Anterior cingulate cortex (tissue), 58 donors: ENCODE results near the gene ZNF91.
"Not testable (repeated sequence)": the region's sequence is repeated elsewhere in the genome, so short reads cannot be mapped to it uniquely, and the experiment has no call there.

Experiments used
- DNase-seq, 58 donors: peaks; one replicate each; lab custom pipeline; 2025; lab: John Stamatoyannopoulos, UW

The ZNF91 gene

GRCh38 chr19:23399443-23399842 lies 4.2 kb upstream of the ZNF91 start:
- DNase-seq: no peak

- DNase-seq: not testable (repeated sequence)
Measured at GRCh38 chr19:23395722-23396117, 449 bp upstream of the ZNF91 start.

DNA sequence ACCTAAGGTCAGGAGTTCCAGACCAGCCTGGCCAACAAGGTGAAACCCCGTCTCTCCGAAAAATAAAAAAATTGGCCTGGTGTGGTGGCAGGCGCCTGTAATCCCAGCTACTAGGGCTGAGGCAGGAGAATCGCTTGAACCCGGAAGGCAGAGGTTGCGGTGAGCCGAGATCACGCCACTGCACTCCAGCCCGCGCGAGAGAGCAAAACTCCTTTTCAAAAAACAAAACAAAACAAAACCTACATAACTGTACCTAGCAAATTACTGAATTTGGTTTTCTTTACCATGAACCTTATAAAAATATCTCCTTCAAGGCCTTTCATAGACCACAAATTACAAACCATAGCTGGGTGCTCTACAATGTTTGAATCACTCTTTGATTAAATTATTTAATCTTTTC lies 760 bp downstream of the ZNF91 start:
- DNase-seq: peak in 4 of 58 donors; percentile 2 to 9 (median 4)

DNA sequence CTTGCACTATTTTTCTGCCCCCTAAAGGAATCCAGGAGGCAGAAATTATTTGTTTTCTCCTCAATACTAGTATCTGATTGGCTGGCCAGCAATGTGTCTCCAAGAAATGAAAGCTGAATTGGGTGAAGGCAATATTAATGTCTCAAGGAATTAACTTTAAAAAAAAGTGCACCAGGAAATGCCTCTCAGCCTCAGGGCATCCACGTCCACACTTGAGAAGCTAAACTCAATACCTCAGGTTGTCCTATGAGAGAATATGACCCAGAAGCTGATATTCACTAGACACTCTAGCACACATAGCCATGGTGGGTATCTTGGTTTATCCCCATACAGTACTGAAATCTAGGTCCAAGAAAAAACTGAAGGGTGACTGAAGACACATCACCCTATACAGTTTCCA lies 2.1 kb downstream of the ZNF91 start:
- no peak for DNase-seq

GRCh38 chr19:23391236-23391635 lies 4.0 kb downstream of the ZNF91 start:
- no peak for DNase-seq

GRCh38 chr19:23385404-23385803 lies 9.9 kb downstream of the ZNF91 start:
- DNase-seq: no peak

DNA sequence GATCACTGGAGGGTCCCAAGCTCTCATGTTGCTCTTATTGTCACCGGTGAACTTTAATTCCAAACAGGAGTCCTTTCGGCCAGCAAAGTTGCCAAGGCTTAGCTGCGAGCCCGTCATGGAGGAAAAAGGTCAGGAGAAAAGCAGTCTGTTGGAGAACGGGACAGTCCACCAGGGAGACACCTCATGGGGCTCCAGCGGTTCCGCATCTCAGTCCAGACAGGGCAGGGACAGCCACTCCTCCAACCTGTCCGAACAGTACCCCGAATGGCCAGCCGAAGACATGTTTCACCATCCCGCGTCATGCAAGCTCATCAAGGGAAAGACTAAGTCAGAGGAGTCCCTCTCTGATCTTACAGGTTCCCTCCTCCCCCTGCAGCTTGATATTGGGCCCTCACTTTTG lies 10.4 kb downstream of the ZNF91 start:
- no peak for DNase-seq

DNA sequence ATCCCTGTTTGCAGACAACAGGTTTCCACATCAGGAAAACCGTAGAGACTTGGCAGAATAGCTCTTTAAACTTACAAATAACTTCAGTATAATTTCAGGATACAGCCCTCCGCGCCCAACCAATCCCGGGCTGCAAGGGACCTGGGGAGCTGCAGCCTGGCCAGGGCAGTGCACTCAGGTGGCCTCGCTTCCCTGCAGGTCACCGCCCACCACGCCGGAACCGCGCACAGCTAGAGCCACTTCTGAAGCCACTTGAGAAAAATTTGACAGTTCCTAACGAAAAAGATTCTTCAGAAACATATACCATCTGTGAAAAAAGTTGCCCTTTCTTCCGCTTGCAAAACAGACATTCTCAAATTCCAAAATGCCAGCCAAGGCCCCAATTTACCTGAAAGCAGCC lies 11.1 kb downstream of the ZNF91 start:
- no peak for DNase-seq

DNA sequence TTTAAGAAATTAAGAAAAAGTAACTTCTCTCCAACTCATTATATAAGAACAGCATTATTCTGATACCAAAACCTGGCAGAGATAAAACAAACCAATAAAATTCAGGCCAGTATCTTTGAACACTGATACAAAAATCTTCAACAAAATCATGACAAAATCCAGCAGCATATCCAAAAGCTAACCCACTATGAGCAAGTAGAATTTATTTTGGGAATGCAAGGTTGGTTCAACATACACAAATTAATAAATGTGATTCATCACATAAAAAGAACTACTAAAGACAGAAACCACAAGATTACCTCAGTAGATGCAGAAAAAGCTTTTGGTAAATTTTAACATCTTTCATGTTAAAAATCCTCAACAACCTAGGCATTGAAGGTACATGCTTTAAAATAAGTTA lies 12.3 kb downstream of the ZNF91 start:
- no peak for DNase-seq

- no peak for DNase-seq
Measured at GRCh38 chr19:23381114-23381513, 14.2 kb downstream of the ZNF91 start.

DNA sequence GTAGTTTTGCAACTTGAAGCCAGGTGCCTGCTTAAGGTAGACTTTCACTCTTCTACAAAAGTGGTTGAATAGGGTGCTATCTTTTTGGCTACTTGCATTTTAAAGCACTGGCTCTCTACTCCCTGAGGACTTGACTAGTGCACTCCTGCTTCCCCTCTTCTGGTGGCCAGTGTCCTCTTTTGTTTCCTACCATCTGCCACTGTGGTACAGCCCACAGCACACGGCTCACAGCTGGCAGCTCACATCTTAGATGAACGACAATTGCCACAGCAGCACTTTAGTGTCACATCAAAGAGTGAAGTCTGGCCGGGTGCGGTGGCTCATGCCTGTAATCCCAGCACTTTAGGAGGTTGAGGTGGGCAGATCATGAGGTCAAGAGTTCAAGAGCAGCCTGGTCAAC lies 15.6 kb downstream of the ZNF91 start:
- not testable (repeated sequence) for DNase-seq

GRCh38 chr19:23378948-23379347 lies 16.3 kb downstream of the ZNF91 start:
- no peak for DNase-seq

DNA sequence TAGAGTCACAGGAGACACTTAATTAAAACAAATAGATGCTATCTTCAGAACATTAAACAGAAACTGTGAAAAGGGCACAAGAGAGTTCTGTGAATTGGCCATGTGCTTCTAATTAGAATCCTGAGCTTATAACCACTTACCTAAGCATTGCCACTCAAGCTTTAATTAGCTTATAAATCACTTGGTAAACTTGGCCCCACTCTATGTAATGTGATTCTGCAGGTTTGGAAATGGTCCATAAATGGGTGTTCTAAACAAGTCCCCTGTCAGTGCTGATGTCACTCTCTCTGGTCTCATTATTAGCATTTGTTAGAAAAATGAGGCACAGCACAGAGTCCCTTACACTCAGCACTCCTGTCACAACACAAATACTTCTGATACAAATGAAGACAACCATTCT lies 18.0 kb downstream of the ZNF91 start:
- DNase-seq: no peak

- no peak for DNase-seq
Measured at GRCh38 chr19:23366437-23366836, 28.8 kb downstream of the ZNF91 start.

GRCh38 chr19:23366031-23366430 lies 29.2 kb downstream of the ZNF91 start:
- not testable (repeated sequence) for DNase-seq

- DNase-seq: no peak
Measured at GRCh38 chr19:23365222-23365621, 30.0 kb downstream of the ZNF91 start.

- DNase-seq: not testable (repeated sequence)
Measured at GRCh38 chr19:23361843-23362242, 33.4 kb downstream of the ZNF91 start.

GRCh38 chr19:23351806-23352205 lies 43.5 kb downstream of the ZNF91 start:
- DNase-seq: no peak

- peak in 27 of 58 donors; percentile 0 to 71 (median 20) for DNase-seq
Measured at GRCh38 chr19:23346696-23347095, 48.6 kb downstream of the ZNF91 start.

- no peak for DNase-seq
Measured at GRCh38 chr19:23345838-23346237, 49.4 kb downstream of the ZNF91 start.

DNA sequence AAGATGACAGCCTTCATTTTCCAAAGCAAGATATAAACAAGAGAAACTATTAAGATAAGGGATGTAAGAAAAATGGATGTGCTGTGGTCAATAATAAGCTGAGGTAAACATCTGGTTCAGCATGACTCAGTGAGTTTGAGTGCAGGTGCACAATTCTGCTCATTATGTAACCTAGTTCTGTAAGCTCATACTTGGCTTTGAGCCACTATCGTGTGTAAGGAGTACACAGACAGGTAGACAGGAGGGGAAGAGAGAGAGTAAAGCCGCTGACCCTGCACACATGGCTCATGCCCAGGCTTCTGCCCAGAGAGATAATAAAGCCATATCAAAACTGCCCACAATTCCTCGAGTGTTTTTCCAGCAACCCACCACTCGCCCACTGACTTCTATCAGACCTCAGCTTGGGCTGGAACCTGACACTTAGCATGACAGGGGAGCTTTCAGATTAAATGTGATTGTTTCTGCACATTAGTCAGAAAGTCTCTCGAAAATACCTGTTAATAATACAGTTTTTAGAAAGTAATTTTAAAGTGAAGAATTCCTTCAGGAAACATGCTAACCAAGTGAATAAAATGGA lies 51.7 kb downstream of the ZNF91 start:
- DNase-seq: peak in 1 of 58 donors; percentile 9

DNA sequence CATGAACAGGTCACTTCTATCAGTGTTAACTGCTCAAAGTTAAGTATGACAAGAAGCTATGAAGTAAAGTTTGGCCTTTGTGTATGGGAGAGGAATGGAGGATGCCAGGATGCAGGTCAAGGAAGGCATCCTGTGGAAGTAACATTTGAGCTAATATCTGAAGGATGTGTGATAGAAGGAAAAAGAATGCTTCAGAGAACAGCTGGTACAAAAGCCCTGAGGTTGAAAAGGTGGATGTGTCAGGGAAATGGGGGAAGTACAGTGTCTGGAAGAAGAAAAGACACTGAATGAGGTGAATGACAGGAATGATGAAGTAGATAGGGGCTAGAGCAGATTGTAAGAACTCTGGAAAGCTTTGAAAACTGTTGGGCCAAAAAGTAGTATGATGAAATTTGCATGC lies 67.1 kb downstream of the ZNF91 start:
- no peak for DNase-seq

GRCh38 chr19:23321953-23322549 lies 73.2 kb downstream of the ZNF91 start:
- DNase-seq: no peak
